Lower leg skin (tissue), 4 donors: ENCODE data around the gene DENND5A. TPM values are rescaled to one million over a fixed set of nuclear protein-coding genes. Genes with fewer than 3 reads are reported as not detected.
"Not testable (repeated sequence)": the region's sequence is repeated elsewhere in the genome, so short reads cannot be mapped to it uniquely, and the experiment has no call there.

Experiments
- DNase-seq, 2 donors: peaks; one replicate each; pipeline ENCODE4 v3.0.0-alpha.2; 2019; ENCODE audit warnings: low spot score in 2 of 2
- H3K4me3 ChIP-seq: fragments of 200-600 bp; sonication (generic); 2 replicates; pipeline ENCODE4 v1.5.1; 2017; ENCODE audit warnings: mild to moderate bottlenecking, low read depth; ENCODE audit not compliant: poor library complexity, severe bottlenecking
- CTCF ChIP-seq, 3 donors: fragments of 450-650 bp; IDR thresholded peaks; one replicate each; pipeline ENCODE4 v1.5.1; 2016; ENCODE audit warnings: antibody characterized with exemption in 3 of 3, mild to moderate bottlenecking in 3 of 3, moderate library complexity in 2 of 3
- POLR2A ChIP-seq, 2 donors: fragments of 450-650 bp; IDR thresholded peaks; one replicate each; pipeline ENCODE4 v1.6.1; 2016 to 2017; ENCODE audit warnings: antibody characterized with exemption in 2 of 2, mild to moderate bottlenecking in 1 of 2, moderate library complexity in 1 of 2
- WGBS, 2 donors: methylation state at CpG; one replicate each; pipeline ENCODE4 v1.1.5; 2018; 5-methylcytosine and 5-hydroxymethylcytosine counted together
- intact Hi-C: fragments of 100-400 bp; cut with DNase I; formaldehyde crosslinking; loops from one replicate; pipeline ENCODE4 v1.15.0; 2023; ENCODE audit warnings: low total_unique reads
- total RNA-seq, 4 donors: library from RNA; depleted of rRNA; stranded (reverse); fragments of >200 nt; gene quantifications; one replicate each; pipeline ENCODE4 v1.1.0, GENCODE V29; 2016

The DENND5A gene
- total RNA-seq, 4 donors from 2014 or later: 21.2 to 34.1 (median 28.7) TPM

GRCh38 chr11:9228091-9228490, 37.1 kb downstream of the DENND5A start:
- no peak for DNase-seq
- H3K4me3 ChIP-seq: no peak overlapping the region
- intact Hi-C loops: no loop called here
- WGBS, 2 donors: 81 to 82% methylated on average over 5 of the region's 5 CpGs
- no peak for TF ChIP-seq CTCF (IDR thresholded peaks at IDR 0.05)
- no peak for TF ChIP-seq POLR2A (IDR thresholded peaks at IDR 0.05)

DNA sequence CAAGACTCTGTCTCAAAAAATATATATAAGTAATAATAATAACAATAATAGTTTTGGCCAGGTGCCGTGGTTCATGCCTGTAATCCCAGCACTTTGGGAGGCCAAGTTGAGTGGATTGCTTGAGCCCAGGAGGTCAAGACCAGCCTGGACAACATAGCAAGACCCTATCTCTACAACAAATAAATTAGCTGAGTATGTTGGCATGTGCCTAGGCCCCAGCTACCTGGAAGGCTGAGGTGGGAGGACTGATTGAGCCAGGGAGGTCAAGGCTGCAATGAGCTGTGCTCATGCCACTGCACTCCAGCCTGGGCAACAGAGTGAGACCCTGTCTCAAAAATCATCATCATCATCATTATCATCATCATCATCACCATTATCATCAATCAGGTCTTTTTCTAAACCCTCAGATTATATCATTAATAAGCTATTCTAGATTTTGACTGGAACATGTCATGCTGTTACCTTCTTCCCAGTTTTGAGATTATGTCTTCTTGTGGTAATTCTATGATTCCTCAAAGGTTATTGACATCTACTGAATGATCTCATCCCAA, 39.3 kb downstream of the DENND5A start:
- WGBS, 2 donors: 96 to 100% methylated on average over 1 of the region's 1 CpG
- no peak for DNase-seq
- H3K4me3 ChIP-seq: no peak overlapping the region
- intact Hi-C loops: no loop called here
- TF ChIP-seq POLR2A (IDR thresholded peaks at IDR 0.05) (no peak), CTCF (IDR thresholded peaks at IDR 0.05) (no peak)

GRCh38 chr11:9222654-9223053, 42.5 kb downstream of the DENND5A start:
- H3K4me3 ChIP-seq: no peak overlapping the region
- TF ChIP-seq CTCF (IDR thresholded peaks at IDR 0.05) (no peak), POLR2A (IDR thresholded peaks at IDR 0.05) (no peak)
- intact Hi-C loops: no loop called here
- DNase-seq: no peak
- 53 to 65% methylated on average over 3 of the region's 3 CpGs for WGBS, 2 donors

DNA sequence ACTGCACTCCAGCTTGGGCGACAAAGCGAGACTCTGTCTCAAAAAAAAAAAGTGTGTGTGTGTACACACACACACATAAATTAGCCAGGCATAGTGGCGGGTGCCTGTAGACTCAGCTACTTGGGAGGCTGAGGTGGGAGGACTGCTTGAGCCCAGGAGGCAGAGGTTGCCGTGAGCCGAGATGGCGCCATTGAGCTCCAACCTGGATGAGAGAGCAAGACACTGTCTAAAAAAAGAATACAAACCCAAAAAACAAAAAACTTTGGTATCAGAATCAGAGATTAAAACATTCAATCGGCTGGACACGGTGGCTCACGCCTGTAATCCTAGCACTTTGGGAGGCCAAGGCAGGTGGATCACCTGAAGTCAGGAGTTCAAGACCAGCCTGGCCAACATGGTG, 44.3 kb downstream of the DENND5A start:
- DNase-seq, H3K4me3 ChIP-seq, intact Hi-C loops: not testable (repeated sequence)
- 95 to 96% methylated on average over 9 of the region's 9 CpGs for WGBS, 2 donors

DNA sequence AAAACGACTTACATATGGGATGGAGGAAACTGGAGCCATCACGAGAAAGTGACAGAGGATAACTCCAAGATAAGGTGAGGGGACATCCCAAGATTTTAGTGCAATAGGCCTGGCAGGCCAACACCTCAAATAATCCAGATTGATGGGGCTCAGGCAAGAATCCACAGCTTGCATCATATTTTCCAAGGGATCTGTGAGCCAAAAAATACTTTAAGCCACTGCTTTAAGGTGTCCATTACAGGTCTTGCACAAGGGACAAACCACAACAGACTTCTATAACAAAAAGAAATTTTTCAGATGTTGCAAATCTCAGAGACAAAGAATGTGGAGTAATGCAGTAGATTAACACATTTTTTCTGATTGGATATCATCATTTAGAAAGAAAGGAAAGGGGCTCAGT, 45.6 kb downstream of the DENND5A start:
- no peak for TF ChIP-seq CTCF (IDR thresholded peaks at IDR 0.05)
- TF ChIP-seq POLR2A (IDR thresholded peaks at IDR 0.05): no peak
- intact Hi-C loops: no loop called here
- 51 to 52% methylated on average over 2 of the region's 2 CpGs for WGBS, 2 donors
- DNase-seq: peak in 1 of 2 donors; percentile 31
- no peak overlapping the region for H3K4me3 ChIP-seq

- WGBS, 2 donors: 74 to 80% methylated on average over 2 of the region's 2 CpGs
- intact Hi-C loops: no loop called here
- DNase-seq: no peak
- TF ChIP-seq CTCF (IDR thresholded peaks at IDR 0.05): no peak
- no peak for TF ChIP-seq POLR2A (IDR thresholded peaks at IDR 0.05)
- H3K4me3 ChIP-seq: no peak overlapping the region
These were observed 46.0 kb downstream of the DENND5A start for GRCh38 chr11:9219115-9219514.
